Embryonic facial prominence (tissue), 1 donor: ENCODE data around the gene SLIT3.
"Not testable (repeated sequence)": the region's sequence is repeated elsewhere in the genome, so short reads cannot be mapped to it uniquely, and the experiment has no call there.

Source experiments
- DNase-seq: peaks from one replicate; pipeline ENCODE4 v3.0.0-alpha.2; 2016; ENCODE audit errors: extremely low spot score

Gene SLIT3

DNA sequence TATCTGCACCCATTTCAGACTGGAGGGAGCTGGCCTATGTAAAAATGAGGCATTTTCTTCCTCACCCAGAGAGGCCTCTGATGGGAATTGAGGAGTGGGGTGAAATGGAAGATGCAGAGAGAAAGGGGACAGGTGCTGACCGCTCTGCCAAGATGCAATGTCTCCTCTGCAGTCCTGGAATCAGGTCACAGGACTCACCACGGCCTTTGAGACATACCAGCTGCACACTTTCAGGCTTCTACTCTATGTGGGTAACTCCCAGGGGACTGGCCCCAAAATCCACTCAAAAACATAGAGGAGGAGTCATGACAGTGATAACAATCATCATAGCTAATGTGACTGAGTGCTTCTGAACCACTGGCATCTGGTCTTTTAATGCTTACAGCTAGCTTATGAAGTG lies 558.6 kb downstream of the SLIT3 start:
- DNase-seq = not testable (repeated sequence)

DNA sequence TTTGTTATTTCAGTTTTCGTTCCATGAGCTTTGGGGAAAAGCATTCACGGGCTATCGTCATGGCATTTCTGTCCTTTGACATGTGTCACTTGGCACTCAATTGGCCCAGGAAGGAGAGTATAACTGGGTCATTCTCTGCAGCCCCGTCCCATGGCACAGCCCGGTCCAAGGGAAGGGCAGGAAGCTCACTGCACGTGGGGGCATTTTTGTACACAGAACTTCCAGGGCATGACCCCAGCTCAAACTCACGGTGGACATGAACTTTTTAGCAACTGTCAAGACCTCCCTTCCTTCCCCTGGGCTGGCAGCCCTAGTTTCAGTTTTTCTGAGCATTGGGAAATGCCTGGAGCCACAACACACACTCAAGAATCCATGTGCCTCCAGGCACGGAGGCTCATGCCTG lies 560.1 kb downstream of the SLIT3 start:
- DNase-seq = no peak

DNA sequence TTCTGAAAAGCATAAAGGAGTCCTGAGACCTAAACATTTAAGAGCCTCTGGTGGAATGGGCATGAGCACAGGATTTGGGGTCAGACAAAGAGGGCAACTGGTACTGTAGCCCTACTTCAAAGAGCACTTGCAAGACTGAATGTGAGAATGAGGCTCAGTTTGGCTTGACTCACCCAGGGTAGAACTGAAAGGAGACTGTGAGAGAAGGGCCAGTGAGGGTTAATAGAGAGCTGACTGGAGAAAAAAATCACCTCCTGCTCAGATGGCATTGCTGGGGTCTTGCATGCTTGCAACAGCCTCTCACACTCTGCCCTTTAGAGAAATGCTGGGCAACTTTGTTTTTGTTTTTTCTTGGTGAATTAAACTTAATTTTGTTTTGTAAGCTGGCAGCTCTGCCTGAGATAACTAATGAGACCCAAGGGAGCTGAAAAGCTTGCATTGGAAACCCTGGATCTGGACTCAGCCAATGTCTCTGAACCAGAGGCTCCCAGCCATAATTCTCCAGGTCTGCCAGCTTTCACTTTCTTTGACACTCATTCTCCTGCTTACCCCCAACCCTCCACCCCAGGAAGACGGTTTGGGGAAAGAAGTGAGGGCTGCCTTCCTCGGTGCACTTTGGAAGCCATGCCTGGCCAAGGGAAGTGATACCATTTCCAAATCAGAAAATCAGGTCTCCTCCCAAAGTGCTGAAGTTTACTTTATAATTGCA lies 560.7 kb downstream of the SLIT3 start:
- DNase-seq = no peak

DNA sequence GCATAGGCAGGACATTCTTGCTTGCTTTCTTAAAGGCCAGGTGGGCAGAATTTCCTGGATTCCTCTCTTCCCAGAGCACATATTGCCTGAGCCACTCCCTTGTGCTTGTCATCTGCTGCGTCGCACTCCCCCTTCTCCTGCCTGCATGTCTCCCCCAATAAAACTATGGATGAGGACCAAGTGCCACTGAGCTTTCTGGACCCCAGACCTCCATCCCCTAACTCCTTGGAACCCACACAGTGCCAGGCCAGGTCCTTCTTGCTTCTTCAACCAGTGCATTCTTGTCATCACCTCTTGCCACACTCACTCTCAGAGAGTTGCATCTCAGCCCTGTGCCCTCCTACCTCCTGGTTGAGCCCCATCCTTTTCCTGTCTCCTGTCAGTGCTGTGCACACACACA lies 563.9 kb downstream of the SLIT3 start:
- DNase-seq = no peak

DNA sequence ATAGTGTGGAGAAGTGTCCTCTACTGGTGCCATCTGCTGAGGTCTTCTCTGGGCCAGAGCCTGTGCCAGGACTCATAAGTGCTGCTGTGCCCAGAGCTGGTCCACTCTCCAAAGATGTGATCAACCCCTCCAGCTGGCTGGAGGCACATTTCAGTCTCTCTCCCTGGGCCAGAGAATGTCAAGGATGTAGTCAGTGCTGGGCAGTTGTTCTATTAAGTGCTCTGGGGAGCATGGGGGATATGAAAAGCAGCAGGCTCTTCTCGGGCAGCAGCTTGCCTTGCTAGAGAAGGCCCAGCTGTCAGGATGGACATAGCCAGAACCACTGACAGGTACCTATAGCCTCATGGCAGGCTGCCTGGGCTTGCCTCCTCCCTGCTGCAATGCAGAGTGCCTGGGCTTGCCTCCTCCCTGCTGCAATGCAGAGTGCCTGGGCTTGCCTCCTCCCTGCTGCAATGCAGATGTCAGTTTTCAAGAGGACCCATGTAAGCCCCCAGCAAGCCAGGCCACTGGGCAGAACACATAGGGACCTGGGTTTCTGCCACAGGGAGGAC lies 564.6 kb downstream of the SLIT3 start:
- DNase-seq = no peak

DNA sequence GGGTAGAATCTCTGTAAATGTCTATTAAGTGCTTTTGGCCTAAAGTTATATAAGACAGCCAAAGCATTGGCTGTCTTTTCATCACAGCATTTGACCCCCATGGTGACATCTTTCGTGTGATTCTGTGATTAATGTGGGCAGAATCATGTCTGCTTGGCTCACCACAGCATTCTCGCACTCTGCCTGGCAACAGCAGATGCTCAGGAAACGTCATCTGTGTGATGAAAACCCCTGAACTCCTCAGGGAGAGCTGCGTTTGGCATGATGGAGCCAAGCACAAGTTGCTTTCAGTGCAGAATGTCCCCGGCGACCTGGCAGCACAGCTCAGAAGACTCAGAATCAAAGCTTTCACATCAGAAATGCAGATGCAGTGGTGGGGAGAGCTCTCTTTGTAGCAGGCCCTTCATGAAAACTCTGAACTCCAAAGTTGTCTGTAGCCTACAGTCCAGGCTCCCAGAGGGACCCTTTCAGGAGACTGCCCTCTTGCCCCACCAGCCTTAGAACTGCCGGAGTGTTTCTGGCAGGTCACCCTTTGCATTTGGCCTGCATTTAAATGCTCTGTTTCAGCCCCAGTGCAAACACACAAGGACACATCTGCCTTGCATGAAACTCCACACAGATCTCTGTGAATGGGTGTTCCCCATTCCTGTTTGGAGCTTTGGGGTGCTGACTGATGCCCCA lies 566.2 kb downstream of the SLIT3 start:
- DNase-seq = no peak

DNA sequence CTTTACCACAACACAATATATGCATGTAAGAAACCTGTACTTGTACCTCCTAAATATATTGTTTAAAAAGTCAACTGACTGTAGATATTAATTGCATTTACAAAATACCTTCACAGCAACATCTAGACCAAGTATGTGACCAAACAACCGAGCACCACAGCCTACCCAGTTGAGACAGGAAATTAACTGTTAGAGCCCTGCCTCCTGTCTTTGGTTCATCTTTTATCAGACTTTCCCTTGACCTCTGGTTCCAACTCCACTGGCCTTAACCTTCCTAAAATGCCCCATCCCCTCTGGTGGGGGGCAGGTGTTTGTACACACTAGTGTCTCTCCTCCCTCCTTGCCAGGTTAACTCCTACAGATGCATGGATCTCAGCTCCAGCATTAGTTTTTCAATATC lies 566.8 kb downstream of the SLIT3 start:
- DNase-seq = no peak

DNA sequence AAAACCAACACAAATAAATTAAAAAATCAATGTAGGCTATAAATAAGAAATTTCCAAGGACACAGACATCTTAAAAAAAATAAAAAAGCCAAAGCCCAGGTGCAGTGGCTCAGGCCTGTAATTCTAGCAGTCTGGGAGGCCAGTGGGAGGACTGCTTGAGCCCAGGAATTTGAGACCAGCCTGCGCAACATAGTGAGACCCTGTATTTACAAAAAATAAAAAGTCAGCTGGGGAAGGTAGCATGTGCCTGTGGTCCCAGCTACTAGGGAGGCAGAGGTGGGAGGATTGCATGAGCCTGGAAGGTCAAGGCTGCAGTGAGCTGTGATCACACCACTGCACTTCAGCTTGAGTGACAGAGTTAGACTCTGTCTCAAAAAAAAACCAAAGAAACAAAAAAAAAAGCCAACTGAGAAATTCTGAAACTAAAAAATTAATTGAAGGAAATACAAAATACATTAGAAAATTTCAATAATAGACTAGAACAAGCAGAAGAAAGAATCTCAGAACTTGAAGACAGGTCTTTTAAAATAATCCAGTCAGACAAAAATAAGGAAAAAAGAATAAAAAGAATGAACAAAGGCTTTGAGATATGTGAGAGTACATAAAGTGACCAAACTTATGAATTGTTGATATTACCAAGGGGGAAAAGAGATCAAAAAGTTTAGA lies 572.3 kb downstream of the SLIT3 start:
- no peak for DNase-seq

DNA sequence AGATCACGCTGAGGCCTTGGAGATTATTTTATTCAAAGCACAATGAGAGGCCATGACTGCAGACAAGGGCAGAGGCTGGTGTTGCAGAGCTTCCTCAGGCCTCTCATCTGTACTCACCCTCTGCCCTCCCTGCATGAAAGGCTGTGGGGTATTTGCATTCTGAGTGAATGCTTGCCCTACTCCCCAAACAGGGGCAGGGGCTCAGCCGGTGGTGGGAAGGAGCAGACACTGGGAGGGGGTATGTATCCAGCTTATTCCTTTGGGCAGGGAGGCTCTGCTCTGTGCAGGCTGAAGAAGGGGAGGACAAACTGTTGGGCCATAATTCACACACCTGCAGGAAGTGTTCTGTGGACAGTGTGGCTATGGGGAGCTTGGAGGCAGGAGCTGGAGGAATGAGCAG lies 573.4 kb downstream of the SLIT3 start:
- no peak for DNase-seq

DNA sequence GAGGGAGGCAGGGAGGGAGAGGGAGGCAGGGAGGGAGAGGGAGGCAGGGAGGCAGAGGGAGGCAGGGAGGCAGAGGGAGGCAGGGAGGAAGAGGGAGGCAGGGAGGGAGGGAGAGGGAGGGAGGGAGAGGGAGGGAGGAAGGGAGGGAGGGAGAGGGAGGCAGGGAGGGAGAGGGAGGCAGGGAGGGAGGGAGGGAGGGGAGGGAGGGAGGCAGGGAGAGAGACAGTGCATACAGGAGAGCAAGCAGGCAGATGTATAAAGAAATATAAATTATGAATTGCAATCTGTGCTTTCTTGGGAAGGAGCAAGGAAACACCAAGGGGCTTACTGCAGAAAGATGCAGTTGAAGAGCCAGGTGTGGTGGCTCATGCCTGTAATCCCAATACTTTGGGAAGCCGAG lies 574.6 kb downstream of the SLIT3 start:
- DNase-seq = no peak

DNA sequence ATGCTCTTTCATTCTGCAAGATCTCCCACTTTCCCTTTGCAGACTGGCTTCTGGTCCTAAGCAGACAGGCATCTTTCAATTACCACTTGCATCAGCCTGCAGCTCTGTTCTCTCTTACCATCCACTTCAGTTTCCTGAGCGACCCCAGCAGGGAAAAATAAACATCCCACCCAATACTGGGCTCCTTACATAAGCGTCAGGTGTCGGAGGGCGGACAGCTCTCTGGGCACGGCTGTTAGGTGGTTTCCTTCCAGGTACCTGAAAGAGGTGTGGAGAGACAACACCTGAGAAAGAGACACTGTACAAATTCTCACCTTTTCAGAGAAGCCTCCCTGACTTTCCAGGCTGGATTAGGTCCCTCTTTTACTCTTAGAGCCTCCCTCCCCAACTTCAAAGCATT lies 576.7 kb downstream of the SLIT3 start:
- no peak for DNase-seq

DNA sequence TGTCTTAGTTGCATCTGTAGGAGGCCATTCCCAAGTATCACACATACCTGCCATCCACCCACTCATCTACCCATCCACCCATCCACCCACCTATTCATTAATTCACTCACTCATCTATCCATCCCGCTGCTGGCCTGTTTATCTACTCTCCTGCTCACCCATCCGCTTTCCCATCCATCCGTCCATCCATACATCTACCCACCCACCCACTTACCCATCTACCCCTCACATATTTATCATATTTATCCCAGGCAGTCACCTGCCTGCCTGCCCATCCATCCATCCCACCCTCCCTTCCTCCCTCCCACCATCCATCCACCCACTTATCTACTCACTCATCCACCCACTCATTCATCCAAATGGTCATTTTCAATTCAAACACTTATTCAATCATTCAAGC lies 577.9 kb downstream of the SLIT3 start:
- no peak for DNase-seq

DNA sequence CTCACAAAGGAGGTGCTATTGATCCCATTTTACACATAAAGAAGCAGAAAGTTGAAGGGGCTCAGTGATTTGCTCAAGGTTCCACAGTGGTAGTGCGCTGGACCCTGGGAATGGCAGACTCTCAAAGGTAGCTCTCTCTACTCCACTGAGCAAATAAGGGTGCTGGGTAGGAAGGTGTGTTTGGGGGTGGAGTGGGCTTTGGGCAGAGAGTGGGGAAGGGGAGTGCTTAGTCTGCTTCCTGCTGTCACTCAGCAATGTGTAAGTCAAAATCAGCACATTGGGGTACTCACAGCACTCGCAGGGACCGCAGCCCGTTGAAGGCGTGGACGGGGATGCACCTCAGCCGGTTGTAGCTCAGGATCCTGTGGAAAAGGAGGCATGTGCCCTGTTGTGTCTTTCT lies 579.0 kb downstream of the SLIT3 start:
- DNase-seq = no peak

DNA sequence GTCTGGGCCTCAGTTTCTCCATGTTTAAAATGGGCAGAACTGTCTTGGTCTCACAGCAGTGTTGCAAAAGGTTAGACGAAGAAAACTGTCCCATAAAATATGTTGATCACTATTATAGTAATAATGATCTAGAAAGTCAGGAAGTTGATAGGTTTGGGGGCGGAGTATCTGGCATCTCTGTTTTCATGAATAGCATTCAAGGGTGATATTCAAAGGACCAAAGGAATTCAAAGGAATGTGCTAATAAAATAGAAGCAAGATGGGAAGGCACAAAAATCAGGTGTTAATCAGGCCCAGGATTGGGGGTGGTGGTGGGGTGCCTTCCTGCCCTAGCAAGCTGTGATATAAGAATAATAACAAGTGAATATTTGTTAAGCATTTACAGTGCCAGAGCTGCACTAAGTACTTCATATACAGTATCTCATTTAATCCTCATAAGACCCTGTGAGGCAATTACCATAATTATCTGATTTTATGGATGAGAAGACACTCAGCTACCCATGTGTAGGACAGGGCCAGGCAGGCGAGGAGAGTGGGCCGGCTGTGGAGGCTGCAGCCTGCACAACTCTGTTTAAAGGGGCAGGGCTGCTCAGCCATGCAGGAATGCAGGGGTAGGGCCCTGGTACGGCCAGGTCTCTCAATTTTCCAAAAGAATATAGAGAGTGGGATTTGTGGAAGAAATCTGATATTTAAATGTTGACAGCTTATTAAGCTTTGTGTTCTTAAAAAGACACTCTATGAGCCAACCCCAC lies 579.8 kb downstream of the SLIT3 start:
- DNase-seq = no peak

DNA sequence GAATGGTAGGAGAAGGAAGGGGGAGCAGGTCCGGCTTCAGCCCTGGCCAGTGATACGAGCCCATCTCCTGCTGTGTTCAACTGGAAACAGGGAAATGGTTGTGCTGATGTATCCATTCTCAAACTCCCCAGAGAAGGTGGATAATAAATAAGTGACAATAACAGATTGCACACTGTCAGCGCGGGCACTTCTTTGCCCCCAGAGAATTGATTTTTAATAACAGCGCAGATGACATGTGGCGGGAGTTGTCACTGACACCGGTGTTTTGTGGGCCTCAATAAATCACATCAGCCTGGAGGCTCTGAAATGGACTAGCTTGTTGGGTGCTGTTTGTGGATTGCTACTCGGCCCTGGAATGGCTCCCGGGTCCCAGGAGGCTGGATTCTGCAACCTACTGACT lies 580.4 kb downstream of the SLIT3 start:
- DNase-seq = no peak

DNA sequence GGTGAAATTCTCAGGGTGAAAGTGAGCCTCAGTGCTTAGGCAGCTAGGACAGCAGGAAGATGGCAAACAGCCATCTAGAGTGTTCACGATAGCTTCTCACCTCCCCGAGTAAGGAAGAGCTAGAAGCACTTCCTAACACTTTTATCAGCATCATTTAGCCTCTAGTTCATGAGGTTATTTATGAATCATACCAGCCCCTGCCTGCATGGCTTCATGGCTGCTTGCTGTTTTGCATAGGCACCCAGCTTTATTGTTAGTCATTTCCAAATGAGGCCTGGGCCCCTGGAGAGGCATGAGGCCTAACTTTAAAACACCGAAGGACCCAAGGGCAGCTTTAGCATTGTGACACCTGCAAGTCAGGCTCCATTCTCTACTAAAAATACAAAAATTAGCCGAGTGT lies 586.9 kb downstream of the SLIT3 start:
- DNase-seq = no peak

DNA sequence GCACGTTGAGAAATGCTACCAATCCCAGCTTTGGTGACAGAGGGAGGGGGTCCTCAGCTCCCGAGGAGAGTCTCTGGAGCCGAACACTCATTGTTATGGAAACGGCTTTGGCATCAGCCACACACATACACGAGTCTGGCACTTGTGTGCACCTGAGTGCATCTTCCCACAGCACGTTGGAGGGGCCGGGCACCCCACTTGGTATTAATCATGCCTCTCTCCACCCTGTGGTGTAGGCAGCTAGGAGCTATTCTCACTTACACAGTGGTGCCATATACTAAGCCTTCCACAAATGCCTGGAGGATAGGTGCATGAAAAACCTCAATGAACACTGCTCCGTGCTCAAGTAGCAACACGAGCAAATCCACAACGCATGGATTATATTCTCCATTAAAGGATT lies 587.9 kb downstream of the SLIT3 start:
- DNase-seq = no peak

DNA sequence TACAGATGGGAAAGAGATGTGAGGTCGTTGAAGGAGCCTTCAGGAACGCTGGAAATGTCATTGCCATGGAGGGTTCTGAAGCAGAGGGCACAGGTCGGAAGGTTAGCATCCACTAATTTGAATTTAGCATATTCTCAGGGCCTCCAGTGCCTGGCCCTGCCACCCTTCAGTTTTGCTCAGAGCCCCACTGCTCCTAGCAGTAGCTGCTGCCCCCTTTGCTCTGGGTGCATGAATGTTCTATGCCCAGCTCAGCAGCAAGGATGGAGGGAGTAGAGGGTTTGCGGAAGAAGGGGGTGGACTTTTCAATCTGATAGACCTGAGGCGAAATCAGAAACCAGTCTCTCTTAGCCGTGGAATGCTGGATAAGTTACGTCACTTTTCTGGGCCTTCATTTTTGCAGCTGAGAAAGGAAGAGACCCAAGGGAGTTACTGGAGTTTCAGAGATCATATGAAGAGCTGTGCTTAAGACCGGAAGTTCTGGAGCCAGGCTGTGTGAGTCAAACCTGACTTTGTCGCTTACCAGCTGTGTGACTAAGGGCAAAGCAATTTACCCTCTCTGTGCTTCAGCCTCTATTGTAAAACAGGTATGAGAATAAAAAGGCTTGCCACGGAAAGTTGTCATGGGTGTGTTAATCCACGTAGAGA lies 588.5 kb downstream of the SLIT3 start:
- no peak for DNase-seq

DNA sequence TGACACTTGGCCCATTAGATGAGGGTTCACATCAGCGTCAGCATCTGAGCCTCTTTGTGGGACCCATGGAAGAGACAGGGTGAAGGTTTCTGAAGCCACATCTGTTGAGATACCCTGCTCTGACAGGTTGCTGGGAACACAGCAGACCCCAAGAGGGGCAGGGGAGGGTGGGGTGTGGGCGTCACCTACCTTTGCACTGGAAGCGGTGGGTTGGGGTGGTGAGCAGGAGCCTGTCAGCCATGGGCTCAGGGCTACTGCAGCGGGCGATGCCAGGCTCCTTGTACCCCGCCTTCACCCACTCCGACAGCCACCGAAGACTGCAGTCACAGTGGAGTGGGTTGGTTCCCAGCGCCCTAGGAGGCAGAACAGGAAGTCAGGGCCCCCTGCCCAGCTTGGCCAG lies 590.2 kb downstream of the SLIT3 start:
- no peak for DNase-seq

DNA sequence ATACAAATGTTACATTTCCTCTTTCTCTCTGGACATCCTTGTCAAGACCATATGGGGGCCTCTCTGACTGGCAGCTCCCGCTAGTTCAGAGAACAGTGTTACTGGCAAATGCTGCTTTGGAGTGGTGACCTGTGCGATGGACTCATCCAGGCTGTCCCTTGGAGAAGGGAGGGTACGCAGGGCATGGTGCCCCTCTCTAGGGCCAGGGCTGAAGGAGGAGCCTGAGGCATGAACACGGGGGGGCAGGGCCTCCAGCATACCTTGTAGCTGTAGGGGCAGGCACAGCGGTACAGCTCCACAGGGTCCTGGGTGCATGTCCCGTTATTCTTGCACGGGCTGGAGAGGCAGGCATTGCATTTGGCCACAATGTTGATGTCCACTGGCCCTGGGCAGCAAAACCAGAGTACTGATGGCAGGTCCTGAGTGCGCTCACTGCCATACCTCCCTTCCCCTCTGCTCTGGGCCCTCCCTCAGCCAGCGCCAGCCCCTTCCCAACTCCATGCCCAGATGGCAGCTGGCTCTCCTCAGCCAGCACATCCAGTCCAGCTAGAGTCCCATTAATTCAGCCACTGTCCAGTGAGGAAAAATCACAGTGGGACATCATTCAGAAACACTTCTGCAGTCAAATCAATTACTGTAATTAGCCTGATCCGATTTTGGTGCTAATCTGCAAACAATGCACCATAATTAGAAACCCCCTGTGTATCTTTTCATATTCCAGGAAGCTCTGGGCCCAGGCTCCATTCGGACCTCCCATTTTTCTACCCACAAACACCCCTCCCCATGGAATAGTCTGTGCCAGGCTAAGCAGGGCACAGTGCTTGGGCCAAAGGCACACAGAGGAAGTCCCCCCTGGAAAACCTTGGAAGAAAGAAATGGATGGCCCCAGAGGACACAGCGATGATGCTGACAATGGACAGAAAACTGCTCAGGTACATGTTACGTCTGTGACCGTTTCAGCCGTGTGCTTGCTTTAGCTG lies 592.9 kb downstream of the SLIT3 start:
- DNase-seq = no peak
